Fibroblast of lung (primary cell): Measurements from ENCODE around the gene SLIT1. TPM values are rescaled to one million over a fixed set of nuclear protein-coding genes. Genes with fewer than 3 reads are reported as not detected.

Experiments used
- DNase-seq, 2 donors: peaks; one replicate each; pipeline versions ENCODE4 v3.0.0 to v3.0.0-alpha.2; 2010; ENCODE audit warnings: low read depth in 2 of 2
- H2AFZ ChIP-seq: 2 replicates; pipeline ENCODE4 v1.5.1; 2012; ENCODE audit warnings: low read length, control low read depth, inconsistent platforms
- H3K27ac ChIP-seq: 2 replicates; pipeline ENCODE4 v1.5.1; 2011; ENCODE audit warnings: low read length, control low read depth; ENCODE audit not compliant: insufficient read depth
- H3K27me3 ChIP-seq: 2 replicates; pipeline ENCODE4 v1.5.1; 2011; ENCODE audit warnings: mild to moderate bottlenecking, low read length; ENCODE audit not compliant: control insufficient read depth, insufficient read depth
- H3K36me3 ChIP-seq: 2 replicates; pipeline ENCODE4 v1.5.1; 2011; ENCODE audit warnings: low read length; ENCODE audit not compliant: control insufficient read depth, insufficient read depth
- H3K4me1 ChIP-seq: 2 replicates; pipeline ENCODE4 v1.5.1; 2011; ENCODE audit warnings: low read length; ENCODE audit not compliant: control insufficient read depth, insufficient read depth; ENCODE audit errors: extremely low read depth
- H3K4me2 ChIP-seq: 2 replicates; pipeline ENCODE4 v1.5.1; 2011; ENCODE audit warnings: low read length, control low read depth; ENCODE audit not compliant: insufficient read depth; ENCODE audit errors: extremely low read depth
- H3K4me3 ChIP-seq, 4 experiments: fragments of 200-600 bp in 1 of 4; sonication (generic) in 1 of 4; replicated peaks in 1 of 4; 2 replicates each; pipeline ENCODE4 v1.5.1; 2011 to 2016; ENCODE audit warnings: low read length in 4 of 4, low read depth in 3 of 4, mild to moderate bottlenecking in 3 of 4, control low read depth in 2 of 4, inconsistent platforms in 1 of 4, mixed read lengths in 1 of 4; ENCODE audit not compliant: insufficient read depth in 1 of 4; ENCODE audit errors: control extremely low read depth in 1 of 4
- H3K79me2 ChIP-seq: 2 replicates; pipeline ENCODE4 v1.5.1; 2012; ENCODE audit warnings: mild to moderate bottlenecking, low read length, inconsistent platforms; ENCODE audit not compliant: control insufficient read depth, insufficient read depth
- H3K9ac ChIP-seq: 2 replicates; pipeline ENCODE4 v1.5.1; 2011; ENCODE audit warnings: mild to moderate bottlenecking, low read length, control low read depth; ENCODE audit not compliant: insufficient read depth
- H3K9me3 ChIP-seq: 2 replicates; pipeline ENCODE4 v1.5.1; 2012; ENCODE audit warnings: low read depth, low read length; ENCODE audit not compliant: control insufficient read depth, insufficient read depth
- H4K20me1 ChIP-seq: 2 replicates; pipeline ENCODE4 v1.5.1; 2011; ENCODE audit warnings: low read length; ENCODE audit not compliant: control insufficient read depth, insufficient read depth; ENCODE audit errors: extremely low read depth
- CTCF ChIP-seq, 2 donors: IDR thresholded peaks in 1 of 2; conservative IDR thresholded peaks in 1 of 2; 1 replicate in 1 of 2; 2 replicates in 1 of 2; pipeline ENCODE4 v1.5.1; 2011 to 2012; ENCODE audit warnings: low read length in 2 of 2, control low read depth in 1 of 2, inconsistent platforms in 1 of 2, low read depth in 1 of 2, mild to moderate bottlenecking in 1 of 2
- EZH2 ChIP-seq: IDR thresholded peaks from 2 replicates; pipeline ENCODE4 v1.5.1; 2012; ENCODE audit warnings: low read length, control low read depth, mild to moderate bottlenecking; ENCODE audit errors: missing control alignments
- polyA plus RNA-seq, 2 donors: library from polyadenylated mRNA; depleted of rRNA in 1 of 2; stranded (reverse) in 1 of 2; unstranded in 1 of 2; fragments of >200 nt; gene quantifications; 2 replicates each; pipeline ENCODE4 v1.2.1, GENCODE V29; 2011 to 2012; ENCODE audit warnings: missing spikeins in 1 of 2
- total RNA-seq: library from RNA; depleted of rRNA; stranded (reverse); fragments of >200 nt; gene quantifications from 2 replicates; pipeline ENCODE4 v1.2.1, GENCODE V29; 2014

SLIT1 gene
- total and polyA plus RNA-seq, 2 donors (not counting 1 experiment from before 2014, with no cell fraction given): 0.02 to 0.17 TPM

DNA sequence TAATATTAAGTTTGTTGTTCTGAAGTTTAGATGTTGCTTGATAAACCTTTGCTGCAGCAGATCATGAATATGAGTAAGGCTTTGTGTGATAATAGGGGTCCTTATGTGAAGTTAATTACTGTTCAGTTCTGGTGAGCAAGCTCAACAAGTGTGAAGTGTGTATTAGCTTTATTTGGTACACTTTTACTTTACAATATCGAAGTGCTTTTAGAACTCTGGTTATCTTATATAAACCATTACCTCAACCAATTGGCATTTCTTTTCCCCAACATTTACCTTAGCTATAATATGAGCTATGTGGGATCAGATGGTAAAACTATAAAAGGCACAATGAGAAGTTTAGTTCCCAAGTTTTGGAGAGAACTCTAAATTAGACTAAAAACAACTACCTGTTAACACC lies 226.0 kb downstream of the SLIT1 start:
- H3K4me3 ChIP-seq: no peak overlapping the region
- H3K4me1 ChIP-seq: peaks cover 3% of the 10 kb centered on the region
- no peak overlapping the region for H3K9ac ChIP-seq
- peak in 1 of 2 donors; percentile 17 for DNase-seq
- H3K27me3 ChIP-seq: no peaks in the 10 kb centered on the region
- TF ChIP-seq EZH2 (no peak), CTCF (conservative IDR thresholded peaks at IDR 0.05 in 1 of 2, IDR thresholded peaks at IDR 0.05 in 1 of 2; ENCODE audit: low read depth in 1 of 2, low read length in 2 of 2) (no peak)
- no peaks in the 10 kb centered on the region for H3K79me2 ChIP-seq
- H4K20me1 ChIP-seq: no peaks in the 10 kb centered on the region
- H3K27ac ChIP-seq: no peak overlapping the region
- no peak overlapping the region for H2AFZ ChIP-seq
- H3K9me3 ChIP-seq: no peaks in the 10 kb centered on the region
- no peak overlapping the region for H3K4me2 ChIP-seq
- H3K36me3 ChIP-seq: peaks cover 7% of the 10 kb centered on the region

DNA sequence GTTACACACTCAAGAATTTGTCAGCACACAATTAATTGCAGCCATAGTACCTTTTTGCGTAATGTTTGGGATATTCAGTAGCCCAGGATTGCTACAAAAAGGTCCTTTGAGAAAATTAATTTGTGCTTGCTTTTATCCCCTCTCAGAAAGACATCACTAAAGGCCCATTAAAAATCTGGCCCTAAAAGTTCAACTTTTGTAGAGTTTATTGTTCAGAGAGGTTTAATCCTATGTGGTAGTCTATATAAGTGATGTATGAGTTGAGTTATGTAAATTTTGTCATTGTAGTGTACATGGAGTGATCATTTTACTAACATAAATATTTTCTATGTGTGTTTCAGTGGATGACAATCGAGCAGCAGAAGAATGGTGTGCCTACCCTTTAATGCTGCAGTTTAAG lies 227.7 kb downstream of the SLIT1 start:
- H3K79me2 ChIP-seq: no peaks in the 10 kb centered on the region
- H3K27ac ChIP-seq: no peak overlapping the region
- H3K9me3 ChIP-seq: no peaks in the 10 kb centered on the region
- H3K9ac ChIP-seq: no peak overlapping the region
- no peak for DNase-seq
- no peaks in the 10 kb centered on the region for H4K20me1 ChIP-seq
- H3K36me3 ChIP-seq: peaks cover 7% of the 10 kb centered on the region
- no peaks in the 10 kb centered on the region for H3K27me3 ChIP-seq
- H3K4me2 ChIP-seq: no peak overlapping the region
- TF ChIP-seq EZH2 (no peak), CTCF (conservative IDR thresholded peaks at IDR 0.05 in 1 of 2, IDR thresholded peaks at IDR 0.05 in 1 of 2; ENCODE audit: low read depth in 1 of 2, low read length in 2 of 2) (no peak)
- no peak overlapping the region for H2AFZ ChIP-seq
- peaks cover 3% of the 10 kb centered on the region for H3K4me1 ChIP-seq
- no peak overlapping the region for H3K4me3 ChIP-seq

- H3K36me3 ChIP-seq: peaks cover 7% of the 10 kb centered on the region
- peaks cover 3% of the 10 kb centered on the region for H3K4me1 ChIP-seq
Measured at GRCh38 chr10:96955794-96956193, 230.0 kb downstream of the SLIT1 start.

More at GRCh38 chr10:96955794-96956193, 230.0 kb downstream of the SLIT1 start:
- Histone ChIP-seq H3K27ac (no peak overlapping the region), H3K9ac (no peak overlapping the region), H2AFZ (no peak overlapping the region), H3K4me3 (no peak overlapping the region), H3K27me3 (no peaks in the 10 kb centered on the region), H4K20me1 (no peaks in the 10 kb centered on the region), H3K79me2 (no peaks in the 10 kb centered on the region), H3K9me3 (no peaks in the 10 kb centered on the region), H3K4me2 (no peak overlapping the region)
- no peak for DNase-seq
- TF ChIP-seq EZH2 (no peak), CTCF (conservative IDR thresholded peaks at IDR 0.05 in 1 of 2, IDR thresholded peaks at IDR 0.05 in 1 of 2; ENCODE audit: low read depth in 1 of 2, low read length in 2 of 2) (no peak)
